Transverse colon (tissue), 4 donors: Measurements from ENCODE around the gene KIF1C. TPM values are rescaled to one million over a fixed set of nuclear protein-coding genes. Genes with fewer than 3 reads are reported as not detected.
A peak's percentile ranks its signal among the peaks of the same experiment; 100 is the strongest.

ENCODE experiments used
- DNase-seq: peaks from one replicate; pipeline ENCODE4 v3.0.0-alpha.2; 2019
- H3K27ac ChIP-seq, 4 donors: fragments of 200-600 bp; sonication (generic); 2 replicates each; pipeline ENCODE4 v1.5.1; 2016 to 2018; ENCODE audit warnings: inconsistent platforms in 4 of 4
- H3K27me3 ChIP-seq: fragments of 200-600 bp; sonication (generic); 2 replicates; pipeline ENCODE4 v1.5.1; 2017; ENCODE audit warnings: inconsistent platforms
- H3K36me3 ChIP-seq, 4 donors: fragments of 200-600 bp; sonication (generic); 2 replicates each; pipeline ENCODE4 v1.5.1; 2017 to 2019; ENCODE audit warnings: inconsistent platforms in 4 of 4
- H3K4me1 ChIP-seq, 4 donors: fragments of 200-600 bp; sonication (generic); 2 replicates each; pipeline ENCODE4 v1.5.1; 2017 to 2020; ENCODE audit warnings: inconsistent platforms in 4 of 4
- H3K4me3 ChIP-seq, 4 donors: fragments of 200-600 bp; sonication (generic); 1 replicate in 1 of 4; 2 replicates in 3 of 4; pipeline versions ENCODE4 v1.5.1 to v1.6.1; 2017 to 2019; ENCODE audit warnings: inconsistent platforms in 4 of 4
- H3K9me3 ChIP-seq, 2 donors: fragments of 200-600 bp; sonication (generic); 2 replicates each; pipeline ENCODE4 v1.5.1; 2017 to 2019; ENCODE audit warnings: inconsistent platforms in 2 of 2
- CTCF ChIP-seq, 5 experiments: fragments of 200-600 bp in 3 of 5; fragments of 450-650 bp in 2 of 5; sonication (generic) in 3 of 5; IDR thresholded peaks; 1 replicate in 2 of 5; 2 replicates in 3 of 5; pipeline ENCODE4 v1.5.1; 2016 to 2017; ENCODE audit warnings: antibody characterized with exemption in 5 of 5, inconsistent platforms in 3 of 5, mild to moderate bottlenecking in 2 of 5, moderate library complexity in 1 of 5
- EP300 ChIP-seq: sonication (generic); formaldehyde crosslinking; IDR thresholded peaks from one replicate; pipeline ENCODE4 v1.6.1; 2017; ENCODE audit warnings: antibody characterized with exemption, low read depth
- POLR2A ChIP-seq: fragments of 450-650 bp; IDR thresholded peaks from one replicate; pipeline ENCODE4 v1.6.1; 2016; ENCODE audit warnings: antibody characterized with exemption, mild to moderate bottlenecking, moderate library complexity
- POLR2AphosphoS5 ChIP-seq, 3 donors: sonication (generic); formaldehyde crosslinking; IDR thresholded peaks; one replicate each; pipeline ENCODE4 v1.6.1; 2016; ENCODE audit warnings: antibody characterized with exemption in 3 of 3
- WGBS, 2 donors: methylation state at CpG; one replicate each; pipeline ENCODE4 v1.1.5; 2018; ENCODE audit warnings: low coverage in 1 of 2; 5-methylcytosine and 5-hydroxymethylcytosine counted together
- in situ Hi-C, 4 donors: fragments of 200-750 bp; cut with MboI; loops; one replicate each; pipeline versions ENCODE4 v1.15.0 to v1.15.1; 2017; ENCODE audit warnings: low sequenced_read_pairs in 3 of 4, low pct_ligation_motif_present in 1 of 4, low pct_unique_long_range_greater_than_20kb in 1 of 4
- intact Hi-C: fragments of 100-400 bp; cut with DNase I; formaldehyde crosslinking; loops from one replicate; pipeline ENCODE4 v1.15.1; 2023; ENCODE audit warnings: low total_unique reads
- total RNA-seq, 4 donors: library from RNA; depleted of rRNA; stranded (reverse); fragments of >200 nt; gene quantifications; one replicate each; pipeline ENCODE4 v1.1.0, GENCODE V29; 2016

Gene KIF1C
- total RNA-seq, 4 donors from 2014 or later, result 106 to 125 (median 114) TPM

- TF ChIP-seq EP300 (no peak), CTCF (IDR thresholded peaks at IDR 0.05) (no peak), POLR2AphosphoS5 (IDR thresholded peaks at IDR 0.05) (no peak), POLR2A (no peak)
- H3K9me3 ChIP-seq, result no peaks in the 10 kb centered on the region
- H3K27me3 ChIP-seq, result no peaks in the 10 kb centered on the region
- H3K4me3 ChIP-seq, result no peak overlapping the region
- H3K27ac ChIP-seq, result peak overlapping the region in 1 of 4 donors; percentile 42
- no peak for DNase-seq
- in situ Hi-C loops (no loop called here), intact Hi-C loops (no loop called here)
- WGBS, 2 donors, result 74% methylated on average over 18 of the region's 18 CpGs; no CpG with 5 or more reads in 1 of the 2 donors
- peaks cover 0 to 9% (median 3%) of the 10 kb centered on the region in 4 donors for H3K4me1 ChIP-seq
- peaks cover 0 to 7% (median 3%) of the 10 kb centered on the region in 4 donors for H3K36me3 ChIP-seq
These were observed 38.3 kb upstream of the KIF1C start for GRCh38 chr17:4959261-4959965.

- H3K9me3 ChIP-seq, result no peaks in the 10 kb centered on the region
- no peak for TF ChIP-seq POLR2AphosphoS5 (IDR thresholded peaks at IDR 0.05)
- TF ChIP-seq CTCF (IDR thresholded peaks at IDR 0.05), result no peak
- no peak for TF ChIP-seq EP300
- no peak for TF ChIP-seq POLR2A
- peaks cover 0 to 10% (median 3%) of the 10 kb centered on the region in 4 donors for H3K4me1 ChIP-seq
- H3K27ac ChIP-seq, result no peak overlapping the region
- in situ Hi-C loops, result no loop called here
- WGBS, 2 donors, result 92 to 96% methylated on average over 4 to 9 of the region's 9 CpGs
- H3K4me3 ChIP-seq, result no peak overlapping the region
- intact Hi-C loops, result no loop called here
- no peak for DNase-seq
- H3K36me3 ChIP-seq, result peaks cover 0 to 7% (median 3%) of the 10 kb centered on the region in 4 donors
- no peaks in the 10 kb centered on the region for H3K27me3 ChIP-seq
These were observed 37.3 kb upstream of the KIF1C start for GRCh38 chr17:4960279-4960922.

- no peak for DNase-seq
- WGBS, 2 donors, result 97% methylated on average over 12 to 15 of the region's 15 CpGs
- Histone ChIP-seq H3K9me3 (no peaks in the 10 kb centered on the region), H3K36me3 (peaks cover 0 to 9% (median 3%) of the 10 kb centered on the region in 4 donors), H3K27ac (peak overlapping the region; percentile 91 to 98 (median 96)), H3K4me3 (no peak overlapping the region), H3K27me3 (no peaks in the 10 kb centered on the region), H3K4me1 (peaks cover 14 to 33% (median 26%) of the 10 kb centered on the region in 4 donors)
- in situ Hi-C loops, result no loop called here
- intact Hi-C loops, result no loop called here
- no peak for TF ChIP-seq POLR2AphosphoS5 (IDR thresholded peaks at IDR 0.05)
- TF ChIP-seq POLR2A, result no peak
- TF ChIP-seq EP300, result no peak
- no peak for TF ChIP-seq CTCF (IDR thresholded peaks at IDR 0.05)
These were observed 32.3 kb upstream of the KIF1C start for GRCh38 chr17:4965311-4965986.

GRCh38 chr17:4966844-4967538 is 30.8 kb upstream of the KIF1C start:
- peak; percentile 98 for DNase-seq
- TF ChIP-seq CTCF (IDR thresholded peaks at IDR 0.05) (no peak), POLR2AphosphoS5 (IDR thresholded peaks at IDR 0.05) (peak; percentile 25 to 56 (median 44)), POLR2A (peak; percentile 32)
- WGBS, 2 donors, result 0% methylated on average over 10 to 40 of the region's 42 CpGs
- Histone ChIP-seq H3K9me3 (no peaks in the 10 kb centered on the region), H3K4me1 (peaks cover 14 to 33% (median 26%) of the 10 kb centered on the region in 4 donors), H3K27me3 (no peaks in the 10 kb centered on the region), H3K4me3 (peak overlapping the region; percentile 52 to 82 (median 62)), H3K27ac (peak overlapping the region; percentile 91 to 98 (median 96)), H3K36me3 (peaks cover 0 to 16% (median 3%) of the 10 kb centered on the region in 4 donors)
- intact Hi-C loops (no loop called here), in situ Hi-C loops (no loop called here)
